H1 (cell line): ENCODE measurements around the gene FERMT1. TPM values are rescaled to one million over a fixed set of nuclear protein-coding genes. Genes with fewer than 3 reads are reported as not detected.

Source experiments
- CEBPB ChIP-seq: IDR thresholded peaks from 2 replicates; pipeline ENCODE4 v1.6.1; 2012; ENCODE audit warnings: low read depth, low read length
- CREB1 ChIP-seq: IDR thresholded peaks from 2 replicates; pipeline ENCODE4 v1.6.1; 2012; ENCODE audit warnings: inconsistent platforms
- POLR2A ChIP-seq, 2 experiments: IDR thresholded peaks; 1 replicate in 1 of 2; 2 replicates in 1 of 2; pipeline ENCODE4 v1.6.1; 2011; ENCODE audit warnings: low read depth in 2 of 2, low read length in 2 of 2, mild to moderate bottlenecking in 2 of 2; ENCODE audit errors: control extremely low read depth in 1 of 2
- SIN3A ChIP-seq, 2 experiments: IDR thresholded peaks in 1 of 2; conservative IDR thresholded peaks in 1 of 2; 2 replicates each; pipeline ENCODE4 v1.6.1; 2011 to 2012; ENCODE audit warnings: low read length in 2 of 2, improper control_type of control experiment in 1 of 2, low read depth in 1 of 2, mild to moderate bottlenecking in 1 of 2
- TAF1 ChIP-seq: IDR thresholded peaks from 2 replicates; pipeline ENCODE4 v1.6.1; 2011; ENCODE audit warnings: mild to moderate bottlenecking, low read depth, low read length
- TAF7 ChIP-seq: optimal IDR thresholded peaks from 2 replicates; pipeline ENCODE3; 2011; ENCODE audit warnings: low read depth, mild to moderate bottlenecking, inconsistent platforms, low read length, moderate library complexity, borderline replicate concordance
- TCF12 ChIP-seq: IDR thresholded peaks from 2 replicates; pipeline ENCODE4 v1.6.1; 2011; ENCODE audit warnings: low read depth, mild to moderate bottlenecking, low read length
- polyA plus RNA-seq, 7 experiments: library from polyadenylated mRNA; depleted of rRNA in 3 of 7; stranded (reverse) in 5 of 7; unstranded in 2 of 7; fragments of >200 nt in 5 of 7; fragments of 200-250 nt in 2 of 7; gene quantifications; 1 replicate in 5 of 7; 2 replicates in 1 of 7; 4 replicates in 1 of 7; pipeline versions ENCODE4 v1.2.1 to v1.2.3, GENCODE V29; 2011 to 2013; ENCODE audit warnings: missing spikeins in 2 of 7, mixed read lengths in 2 of 7
- total RNA-seq: library from RNA; stranded (reverse); fragmentation: NEBNext Ultra II Directional; extraction: Animal tissue kit (Norgen Biotek cat#: 25700); gene quantifications from 2 replicates; pipeline ENCODE4 v1.2.1, GENCODE V29; 2021

The FERMT1 gene
- total and polyA plus RNA-seq, 2 of the 8 experiments (the other 6 are each of a cell fraction or from before 2014, with no cell fraction given), result 4.2 to 17.8 TPM

- TF ChIP-seq POLR2A (IDR thresholded peaks at IDR 0.05; ENCODE audit: control extremely low read depth in 1 of 2, low read depth in 2 of 2, low read length in 2 of 2) (no peak), CEBPB (no peak), CREB1 (no peak), SIN3A (conservative IDR thresholded peaks at IDR 0.05 in 1 of 2, IDR thresholded peaks at IDR 0.05 in 1 of 2; ENCODE audit: low read depth in 1 of 2, low read length in 2 of 2) (no peak), TCF12 (no peak), TAF1 (no peak), TAF7 (no peak)
These were observed 64.0 kb downstream of the FERMT1 start (continued) for GRCh38 chr20:6058684-6059295.
